Left cardiac atrium (tissue), 4 donors: ENCODE results near the gene RASD1. TPM values are rescaled to one million over a fixed set of nuclear protein-coding genes. Genes with fewer than 3 reads are reported as not detected.
"Not testable (repeated sequence)": the region's sequence is repeated elsewhere in the genome, so short reads cannot be mapped to it uniquely, and the experiment has no call there.

Experiments used
- ATAC-seq, 2 donors: fragments of 200-7000 bp; cut with Tn5 transposase; one replicate each; pipeline ENCODE4 v1.9.1; 2020; ENCODE audit warnings: mild to moderate bottlenecking in 2 of 2, moderate library complexity in 2 of 2
- DNase-seq: peaks from one replicate; pipeline ENCODE4 v3.0.0-alpha.2; 2020
- intact Hi-C, 2 donors: fragments of 100-400 bp; cut with DNase I; formaldehyde crosslinking; loops; one replicate each; pipeline versions ENCODE4 v1.14.1 to v1.15.1; 2022 to 2023
- total RNA-seq, 2 donors: library from RNA; stranded (reverse); fragmentation: NEBNext Ultra II Directional; extraction: Animal tissue kit (Norgen Biotek cat#: 25700); gene quantifications; one replicate each; pipeline ENCODE4 v1.2.1, GENCODE V29; 2021
- donor health status: DM: no; HTN: yes; CAD: no.
- donor health status: DM: no; HTN: yes; CAD: no; lungs with severe emphysema.
- donor health status: DM: yes; HTN: yes; CAD: no.
- donor health status: Dilated cardiomyopathy.

Gene RASD1
- total RNA-seq, 2 donors from 2014 or later = 35.3 to 55.1 TPM

GRCh38 chr17:17462048-17462824, 34.0 kb downstream of the RASD1 start:
- intact Hi-C loops = no loop called here
- DNase-seq (no peak), ATAC-seq (no peak)

DNA sequence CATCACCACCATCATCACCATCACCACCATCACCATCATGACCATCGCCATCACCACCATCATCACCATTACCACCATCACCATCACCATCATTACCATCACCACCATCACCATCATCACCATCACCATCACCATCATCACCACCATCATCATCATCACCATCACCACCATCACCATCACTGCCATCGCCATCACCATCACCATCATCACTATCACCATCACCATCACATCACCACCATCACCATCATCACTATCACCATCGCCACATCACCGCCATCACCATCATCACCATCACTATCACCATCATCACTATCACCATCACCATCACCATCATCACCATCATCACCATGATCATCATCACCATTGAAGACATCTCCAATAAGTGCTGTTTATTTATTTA, 36.2 kb downstream of the RASD1 start:
- ATAC-seq = no peak
- intact Hi-C loops = no loop called here
- no peak for DNase-seq

GRCh38 chr17:17457680-17458079, 38.5 kb downstream of the RASD1 start:
- intact Hi-C loops = no loop called here
- ATAC-seq = no peak
- no peak for DNase-seq

GRCh38 chr17:17456251-17456650, 39.9 kb downstream of the RASD1 start:
- ATAC-seq (no peak), DNase-seq (no peak)
- intact Hi-C loops = no loop called here

GRCh38 chr17:17455173-17455572, 41.0 kb downstream of the RASD1 start:
- no peak for ATAC-seq
- intact Hi-C loops = no loop called here
- DNase-seq = no peak

- ATAC-seq, intact Hi-C loops, DNase-seq: not testable (repeated sequence)
These were observed 41.5 kb downstream of the RASD1 start for GRCh38 chr17:17454700-17455099.

DNA sequence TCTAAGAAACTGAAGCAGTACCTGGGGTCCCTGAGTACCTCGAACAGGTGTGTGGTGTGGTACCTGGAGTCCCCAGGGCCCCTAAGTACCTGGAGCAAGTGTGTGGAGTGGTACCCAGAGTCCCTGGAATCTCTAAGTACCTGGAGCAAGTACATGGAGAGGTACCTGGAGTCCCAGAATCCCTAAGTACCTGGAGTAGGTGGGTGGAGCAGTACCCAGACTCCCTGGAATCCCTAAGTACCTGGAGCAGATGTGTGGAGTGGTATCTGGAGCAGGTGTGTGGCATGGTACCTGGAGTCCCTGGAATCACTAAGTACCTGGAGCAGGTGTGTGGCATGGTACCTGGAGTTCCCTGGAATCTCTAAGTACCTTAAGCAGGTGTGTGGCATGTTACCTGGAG, 41.9 kb downstream of the RASD1 start:
- intact Hi-C loops = no loop called here
- ATAC-seq (no peak), DNase-seq (no peak)

GRCh38 chr17:17453088-17453487, 43.1 kb downstream of the RASD1 start:
- intact Hi-C loops = no loop called here
- no peak for DNase-seq
- no peak for ATAC-seq

DNA sequence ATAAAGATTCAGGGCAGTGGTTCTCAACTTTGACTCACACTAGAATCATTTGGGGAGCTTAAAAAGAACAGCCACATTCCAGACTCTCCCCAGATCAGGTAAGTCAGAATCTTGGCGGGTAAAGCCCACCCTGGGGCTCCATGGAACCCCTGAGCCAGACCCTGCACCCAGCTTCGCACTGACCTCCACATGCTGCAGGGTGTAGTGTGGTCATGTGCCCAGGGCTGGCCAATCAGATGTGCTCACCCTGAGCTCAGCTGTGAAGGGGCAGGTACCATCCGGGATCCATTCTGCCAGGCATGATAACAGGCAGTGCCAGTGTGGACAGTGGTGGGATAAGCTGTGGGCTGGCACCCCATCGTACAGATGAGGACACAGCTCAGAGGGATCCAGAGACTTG, 47.5 kb downstream of the RASD1 start:
- ATAC-seq (no peak), DNase-seq (no peak)
- intact Hi-C loops = loop anchor here in 1 of 2 donors (10.0 kb wide), 1 partner anchor 94 kb away; no protein-coding TSS in a partner anchor

- no peak for ATAC-seq
- intact Hi-C loops = loop anchor here in 1 of 2 donors (10.0 kb wide), 1 partner anchor 93 kb away; no protein-coding TSS in a partner anchor
- no peak for DNase-seq
These were observed 48.1 kb downstream of the RASD1 start for GRCh38 chr17:17448076-17448475.

DNA sequence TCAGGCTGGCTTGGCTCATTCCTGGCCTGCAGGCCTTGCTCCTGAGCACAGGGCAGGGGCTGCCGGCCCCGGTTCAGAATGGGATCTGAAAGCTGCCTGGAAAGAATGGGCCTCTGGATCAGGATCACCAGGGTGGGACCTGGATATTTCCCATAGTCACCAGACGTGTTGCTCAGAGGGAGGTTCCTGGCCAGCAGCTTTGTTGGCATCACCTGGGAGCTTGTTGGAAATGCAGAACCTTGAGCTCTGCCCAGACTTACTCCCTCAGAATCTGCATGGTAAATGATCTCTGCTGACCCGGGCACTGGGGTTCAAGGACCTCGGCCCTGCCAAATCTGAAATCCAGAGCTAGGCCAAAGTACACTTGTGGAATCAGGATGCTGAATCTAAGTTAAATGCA, 48.9 kb downstream of the RASD1 start:
- no peak for DNase-seq
- intact Hi-C loops = loop anchor here in 1 of 2 donors (10.0 kb wide), 1 partner anchor 92 kb away; no protein-coding TSS in a partner anchor

GRCh38 chr17:17446666-17447155, 49.5 kb downstream of the RASD1 start:
- ATAC-seq (no peak), DNase-seq (no peak)
- intact Hi-C loops = loop anchor here in 1 of 2 donors (10.0 kb wide), 1 partner anchor 92 kb away; no protein-coding TSS in a partner anchor

More for the DNA sequence above, 48.9 kb downstream of the RASD1 start:
- no peak for ATAC-seq

DNA sequence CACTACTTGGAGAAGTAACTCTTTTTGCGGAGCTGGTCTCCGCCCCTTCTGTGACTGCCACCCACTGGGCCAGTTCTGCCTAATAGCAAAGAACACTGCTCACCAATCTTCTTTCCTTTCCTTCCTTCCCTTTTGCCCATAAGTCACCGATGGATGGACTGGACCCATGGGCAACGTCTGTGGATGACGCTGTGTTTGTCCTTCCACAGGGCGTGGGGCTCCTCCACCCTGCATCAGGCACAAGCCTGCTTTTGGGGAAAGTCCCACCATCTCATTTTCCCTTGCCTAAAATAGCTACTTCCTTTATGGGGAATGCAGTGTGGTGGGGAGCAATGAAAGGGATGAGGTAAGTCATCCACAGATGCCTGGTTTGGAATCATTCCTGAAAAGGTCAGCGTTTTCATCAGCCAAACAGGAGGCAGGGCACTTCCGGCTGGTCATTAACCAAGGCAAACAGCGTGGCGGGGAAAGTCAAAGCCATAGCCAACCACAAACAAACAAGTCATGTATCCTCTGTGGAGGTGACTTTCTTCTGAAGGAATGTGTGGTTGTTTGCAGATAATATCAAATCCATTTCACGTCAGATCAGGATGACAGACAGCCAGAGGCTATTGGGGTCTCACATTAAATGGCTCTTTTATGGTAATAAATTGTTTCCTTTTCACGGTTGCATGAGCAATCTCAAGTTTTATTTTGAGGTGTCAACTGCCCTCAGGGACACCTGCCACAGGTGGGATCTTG, 50.1 kb downstream of the RASD1 start:
- DNase-seq = no peak
- peak; percentile 42 to 71 for ATAC-seq
- intact Hi-C loops = loop anchor here in 1 of 2 donors (10.0 kb wide), 1 partner anchor 91 kb away; no protein-coding TSS in a partner anchor

DNA sequence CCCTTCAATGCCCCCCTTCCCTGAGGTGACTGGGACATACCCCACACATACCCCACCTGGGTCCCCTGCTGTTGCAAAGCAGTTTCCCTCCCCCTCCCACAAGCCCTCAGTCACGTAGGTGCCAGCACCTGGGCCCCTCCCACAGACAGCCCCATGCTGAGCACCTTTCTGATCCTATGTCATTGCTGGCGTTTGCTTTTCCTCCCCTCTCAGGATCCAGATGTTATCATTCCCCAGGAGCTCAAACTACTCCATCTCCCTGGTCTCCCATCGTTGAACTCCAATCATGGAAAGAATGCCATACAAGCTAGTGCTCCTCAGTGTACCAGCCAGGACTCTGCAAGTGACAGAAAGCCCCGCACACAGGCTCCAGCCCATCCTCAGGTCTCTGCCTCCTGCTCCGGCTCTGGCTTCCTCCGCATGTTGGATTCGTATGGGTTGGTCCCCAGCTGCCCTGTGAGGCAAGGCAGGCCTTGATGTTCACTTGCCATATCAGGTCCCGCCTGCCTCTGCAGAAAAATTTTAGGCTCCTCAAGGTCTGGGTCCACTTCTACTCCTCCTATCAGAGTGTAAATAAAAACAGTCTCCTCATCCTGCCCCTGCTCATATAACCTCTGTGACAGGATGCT, 50.8 kb downstream of the RASD1 start:
- no peak for ATAC-seq
- DNase-seq = no peak
- intact Hi-C loops = loop anchor here in 1 of 2 donors (10.0 kb wide), 1 partner anchor 91 kb away; no protein-coding TSS in a partner anchor

Other genes starting within 250 kb of the RASD1 start
- gene COPS3, start 215.1 kb downstream of the RASD1 start, total RNA-seq = 10 to 100 TPM; 55.6 to 60.3 TPM
- 1 to 10 TPM; 5.4 to 8.2 TPM for gene NT5M, start 193.0 kb downstream of the RASD1 start, total RNA-seq
- 10 to 100 TPM; 26.8 to 35.1 TPM for gene MED9, start 19.4 kb downstream of the RASD1 start, total RNA-seq
- gene PEMT, start 95.3 kb upstream of the RASD1 start, total RNA-seq = 10 to 100 TPM; 28.1 to 36.5 TPM
- 10 to 100 TPM; 22.4 to 32.3 TPM for gene RAI1, start 185.1 kb upstream of the RASD1 start, total RNA-seq